Measurements from ENCODE around the gene TMPRSS4.

GRCh38 chr11:118169300-118170140, 92.6 kb downstream of the TMPRSS4 start:
- no peak for TF ChIP-seq CTCF (IDR thresholded peaks at IDR 0.05)
- no peak for TF ChIP-seq POLR2A (IDR thresholded peaks at IDR 0.05)
